Measurements from ENCODE around the gene PCDHGB5.
A peak's percentile ranks its signal among the peaks of the same experiment; 100 is the strongest.
"Not testable (repeated sequence)": the region's sequence is repeated elsewhere in the genome, so short reads cannot be mapped to it uniquely, and the experiment has no call there.

The PCDHGB5 gene

GRCh38 chr5:141412854-141413539 is 15.2 kb downstream of the PCDHGB5 start, which contains the start of gene PCDHGA10:
TSS of gene PCDHGA10 (plus strand) at chr5:141412987. CDS start at chr5:141413176, 189 bp downstream.
- DNase-seq, result no peak

- DNase-seq, result no peak
Observed at GRCh38 chr5:141413540-141414069, 15.9 kb downstream of the PCDHGB5 start.

GRCh38 chr5:141414548-141415274 is 17.0 kb downstream of the PCDHGB5 start:
- DNase-seq, result not testable (repeated sequence)

GRCh38 chr5:141415275-141415618 is 17.5 kb downstream of the PCDHGB5 start:
- DNase-seq, result not testable (repeated sequence)

GRCh38 chr5:141417494-141418172 is 19.9 kb downstream of the PCDHGB5 start, which contains the start of gene PCDHGB7:
TSS of gene PCDHGB7 (plus strand) at chr5:141417677. CDS start at chr5:141417860, 183 bp downstream.
- peak in 4 of 14 donors; percentile 29 to 45 (median 36) for DNase-seq

GRCh38 chr5:141419074-141419880 is 21.5 kb downstream of the PCDHGB5 start:
- DNase-seq, result no peak

GRCh38 chr5:141420855-141421488 is 23.2 kb downstream of the PCDHGB5 start, which contains the start of gene PCDHGA11:
TSS of gene PCDHGA11 (plus strand) at chr5:141421051. CDS start at chr5:141421228, 177 bp downstream.
- no peak for DNase-seq

GRCh38 chr5:141421489-141421855 is 23.7 kb downstream of the PCDHGB5 start:
- no peak for DNase-seq

- no peak for DNase-seq
Observed at GRCh38 chr5:141422742-141423291, 25.1 kb downstream of the PCDHGB5 start.

GRCh38 chr5:141427783-141428426 is 30.2 kb downstream of the PCDHGB5 start:
- no peak for DNase-seq

- DNase-seq, result peak in 2 of 14 donors; percentile 13 to 27
Observed at GRCh38 chr5:141430332-141431113, 32.8 kb downstream of the PCDHGB5 start, which contains the start of gene PCDHGA12. TSS of gene PCDHGA12 (plus strand) at chr5:141430507. CDS start at chr5:141430760, 253 bp downstream.

- DNase-seq, result no peak
Observed at GRCh38 chr5:141431286-141431685, 33.5 kb downstream of the PCDHGB5 start.

GRCh38 chr5:141432308-141432707 is 34.6 kb downstream of the PCDHGB5 start:
- DNase-seq, result not testable (repeated sequence)

GRCh38 chr5:141432726-141433125 is 35.0 kb downstream of the PCDHGB5 start:
- not testable (repeated sequence) for DNase-seq

- DNase-seq, result no peak
Observed at GRCh38 chr5:141434006-141434405, 36.3 kb downstream of the PCDHGB5 start.

GRCh38 chr5:141437221-141437620 is 39.5 kb downstream of the PCDHGB5 start:
- DNase-seq, result no peak

- DNase-seq, result no peak
Observed at GRCh38 chr5:141439411-141440141, 41.8 kb downstream of the PCDHGB5 start.

GRCh38 chr5:141440341-141440740 is 42.6 kb downstream of the PCDHGB5 start:
- no peak for DNase-seq

All from C1 segment of cervical spinal cord (tissue), 14 donors.